ENCODE measurements around the gene PIEZO2. TPM values are rescaled to one million over a fixed set of nuclear protein-coding genes. Genes with fewer than 3 reads are reported as not detected.

The PIEZO2 gene
- total and polyA plus RNA-seq, 9 donors: 2.0 to 8.5 (median 3.2) TPM

DNA sequence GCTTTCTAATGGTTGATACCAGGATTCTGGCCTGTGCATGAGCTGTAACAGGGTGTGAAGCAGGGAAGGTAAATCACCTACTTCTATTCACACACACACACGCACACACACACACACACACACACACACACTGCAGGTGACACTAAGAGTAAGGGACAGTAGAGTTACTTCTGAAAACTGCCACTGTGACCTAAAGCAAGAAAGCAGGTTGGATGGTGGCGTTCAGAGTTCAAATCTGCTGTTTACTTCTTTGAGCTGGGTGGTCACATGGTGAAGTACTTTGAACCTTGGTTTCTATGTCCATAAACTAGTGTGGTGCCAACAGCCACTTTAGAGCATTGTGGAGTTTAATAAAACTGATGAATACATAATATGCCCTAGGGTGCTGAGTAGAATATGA lies 248.0 kb downstream of the PIEZO2 start:
- Histone ChIP-seq H3K9me3 (no peaks in the 10 kb centered on the region), H3K4me3 (no peak overlapping the region), H3K4me1 (ENCODE audit: insufficient read depth) (no peaks in the 10 kb centered on the region), H3K27me3 (no peaks in the 10 kb centered on the region), H3K27ac (no peak overlapping the region), H3K36me3 (no peaks in the 10 kb centered on the region)
- no peak for DNase-seq
- 79 to 82% (median 79%) methylated on average over 2 of the region's 2 CpGs for whole genome bisulfite sequencing, 3 donors
- intact Hi-C loops (cut with DNase I): no loop called here
- TF ChIP-seq, protein P1, sequence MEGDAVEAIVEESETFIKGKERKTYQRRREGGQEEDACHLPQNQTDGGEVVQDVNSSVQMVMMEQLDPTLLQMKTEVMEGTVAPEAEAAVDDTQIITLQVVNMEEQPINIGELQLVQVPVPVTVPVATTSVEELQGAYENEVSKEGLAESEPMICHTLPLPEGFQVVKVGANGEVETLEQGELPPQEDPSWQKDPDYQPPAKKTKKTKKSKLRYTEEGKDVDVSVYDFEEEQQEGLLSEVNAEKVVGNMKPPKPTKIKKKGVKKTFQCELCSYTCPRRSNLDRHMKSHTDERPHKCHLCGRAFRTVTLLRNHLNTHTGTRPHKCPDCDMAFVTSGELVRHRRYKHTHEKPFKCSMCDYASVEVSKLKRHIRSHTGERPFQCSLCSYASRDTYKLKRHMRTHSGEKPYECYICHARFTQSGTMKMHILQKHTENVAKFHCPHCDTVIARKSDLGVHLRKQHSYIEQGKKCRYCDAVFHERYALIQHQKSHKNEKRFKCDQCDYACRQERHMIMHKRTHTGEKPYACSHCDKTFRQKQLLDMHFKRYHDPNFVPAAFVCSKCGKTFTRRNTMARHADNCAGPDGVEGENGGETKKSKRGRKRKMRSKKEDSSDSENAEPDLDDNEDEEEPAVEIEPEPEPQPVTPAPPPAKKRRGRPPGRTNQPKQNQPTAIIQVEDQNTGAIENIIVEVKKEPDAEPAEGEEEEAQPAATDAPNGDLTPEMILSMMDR (IDR thresholded peaks at IDR 0.05): no peak
- TF ChIP-seq POLR2A (IDR thresholded peaks at IDR 0.05) (no peak), EP300 (IDR thresholded peaks at IDR 0.05) (no peak)

DNA sequence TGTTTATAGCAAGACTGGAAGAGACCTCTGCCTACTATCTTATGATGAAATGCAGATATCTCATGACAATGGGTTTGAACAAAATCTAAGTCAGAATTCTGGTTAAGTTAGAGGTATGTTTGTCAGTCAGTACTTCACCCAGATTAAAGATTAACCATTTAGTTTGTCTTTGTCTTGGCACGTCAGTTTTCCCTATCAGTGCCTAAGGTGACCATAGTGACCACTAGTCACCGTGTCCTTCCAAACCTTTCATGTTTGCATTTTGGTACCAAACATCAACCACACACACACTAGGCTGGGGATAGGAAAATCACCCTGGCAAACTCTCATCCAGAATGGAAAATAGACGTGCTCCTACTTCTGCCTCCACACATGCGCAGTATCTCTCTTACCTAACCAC lies 248.9 kb downstream of the PIEZO2 start:
- TF ChIP-seq EP300 (IDR thresholded peaks at IDR 0.05): no peak
- TF ChIP-seq POLR2A (IDR thresholded peaks at IDR 0.05): no peak
- TF ChIP-seq, protein P1 (IDR thresholded peaks at IDR 0.05): no peak
- no peak overlapping the region for H3K4me3 ChIP-seq
- no peak for DNase-seq
- H3K27ac ChIP-seq: no peak overlapping the region
- H3K27me3 ChIP-seq: no peaks in the 10 kb centered on the region
- no peaks in the 10 kb centered on the region for H3K4me1 ChIP-seq (ENCODE audit: insufficient read depth)
- H3K36me3 ChIP-seq: no peaks in the 10 kb centered on the region
- intact Hi-C loops (cut with DNase I): no loop called here
- WGBS, 3 donors: 81 to 96% (median 86%) methylated on average over 4 of the region's 4 CpGs
- no peaks in the 10 kb centered on the region for H3K9me3 ChIP-seq

DNA sequence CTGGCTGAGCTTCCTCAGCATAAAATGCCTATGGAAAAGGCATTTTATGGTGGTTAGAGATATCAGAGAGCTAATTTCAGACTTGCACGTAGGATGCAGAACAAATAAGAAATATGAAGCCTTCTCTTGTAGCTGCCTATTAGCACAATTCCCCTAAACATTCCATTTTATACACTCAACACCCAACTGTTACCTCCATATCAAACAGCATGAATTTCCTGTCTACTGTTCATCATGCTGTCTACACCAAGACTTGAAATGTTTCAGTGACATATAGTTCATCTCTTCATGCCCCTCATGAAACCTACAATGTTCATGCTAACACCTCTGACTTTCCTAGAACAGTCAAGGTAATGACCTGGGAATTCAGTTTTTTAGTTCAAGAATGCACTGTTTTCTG lies 249.9 kb downstream of the PIEZO2 start:
- H3K27ac ChIP-seq: no peak overlapping the region
- TF ChIP-seq EP300 (IDR thresholded peaks at IDR 0.05): no peak
- TF ChIP-seq, protein P1 (IDR thresholded peaks at IDR 0.05): no peak
- TF ChIP-seq POLR2A (IDR thresholded peaks at IDR 0.05): no peak
- H3K36me3 ChIP-seq: no peaks in the 10 kb centered on the region
- no peak for DNase-seq
- H3K9me3 ChIP-seq: no peaks in the 10 kb centered on the region
- no peaks in the 10 kb centered on the region for H3K27me3 ChIP-seq
- no peak overlapping the region for H3K4me3 ChIP-seq
- 83 to 92% (median 88%) methylated on average over 1 of the region's 1 CpG for WGBS, 3 donors
- no peaks in the 10 kb centered on the region for H3K4me1 ChIP-seq (ENCODE audit: insufficient read depth)
- intact Hi-C loops (cut with DNase I): no loop called here

DNA sequence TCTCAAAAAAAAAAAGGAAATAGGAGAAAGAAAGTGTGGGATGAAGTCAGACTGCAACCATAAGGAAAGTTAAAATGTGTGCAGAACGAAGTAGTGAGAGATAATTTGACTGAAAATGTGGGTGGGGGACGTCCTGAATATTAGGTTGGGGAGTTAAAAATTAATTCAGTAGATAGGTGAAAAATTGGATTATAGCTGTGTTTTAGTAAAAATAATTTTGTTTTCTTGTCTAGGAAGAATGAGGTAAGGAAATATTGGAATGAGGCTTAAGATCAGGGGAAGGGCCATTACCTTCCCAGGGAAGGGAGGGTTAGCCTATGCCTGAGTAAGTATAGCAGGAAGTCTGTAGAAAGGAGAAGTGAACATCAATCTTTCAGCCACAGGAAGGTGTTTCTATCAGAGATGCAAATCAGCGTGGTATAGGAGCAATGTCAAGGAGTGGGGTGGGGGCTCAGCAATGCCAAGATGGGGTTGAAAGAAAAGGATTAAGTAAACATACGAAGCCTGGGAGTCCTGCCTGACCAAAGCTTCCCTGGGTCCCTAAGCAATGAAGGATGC lies 250.9 kb downstream of the PIEZO2 start:
- H3K4me1 ChIP-seq (ENCODE audit: insufficient read depth): no peaks in the 10 kb centered on the region

More for the DNA sequence above, 250.9 kb downstream of the PIEZO2 start:
- Histone ChIP-seq H3K4me3 (no peak overlapping the region), H3K27me3 (no peaks in the 10 kb centered on the region), H3K36me3 (no peaks in the 10 kb centered on the region), H3K27ac (no peak overlapping the region), H3K9me3 (no peaks in the 10 kb centered on the region)
- DNase-seq: no peak
- WGBS, 3 donors: 87 to 91% (median 88%) methylated on average over 4 of the region's 4 CpGs
- no peak for TF ChIP-seq EP300 (IDR thresholded peaks at IDR 0.05)
- TF ChIP-seq POLR2A (IDR thresholded peaks at IDR 0.05): no peak
- TF ChIP-seq, protein P1 (IDR thresholded peaks at IDR 0.05): no peak
- intact Hi-C loops (cut with DNase I): no loop called here

All from ovary (tissue), 9 donors.